Natural killer cell (primary cell): Measurements from ENCODE around the gene IFNL4. TPM values are rescaled to one million over a fixed set of nuclear protein-coding genes. Genes with fewer than 3 reads are reported as not detected.
"Not testable (repeated sequence)": the region's sequence is repeated elsewhere in the genome, so short reads cannot be mapped to it uniquely, and the experiment has no call there.

Source experiments
- ATAC-seq, 3 donors: fragments of 150-1000 bp in 2 of 3; fragments of 200-7000 bp in 1 of 3; cut with Tn5 transposase; 1 replicate in 1 of 3; 2 replicates in 2 of 3; pipeline ENCODE4 v1.10.0; 2021; ENCODE audit warnings: mild to moderate bottlenecking in 2 of 3, moderate library complexity in 2 of 3
- DNase-seq, 2 donors: peaks; one replicate each; pipeline versions ENCODE4 v3.0.0 to v3.0.0-alpha.2; 2013 to 2021; ENCODE audit warnings: mixed read lengths in 1 of 2
- H3K27ac ChIP-seq: one replicate; pipeline ENCODE4 v1.5.1; 2013; ENCODE audit warnings: mild to moderate bottlenecking, low read length
- H3K27me3 ChIP-seq: one replicate; pipeline ENCODE4 v1.6.1; 2013; ENCODE audit warnings: low read length; ENCODE audit not compliant: control insufficient read depth, insufficient read depth
- H3K36me3 ChIP-seq: one replicate; pipeline ENCODE4 v1.6.1; 2013; ENCODE audit warnings: low read length; ENCODE audit not compliant: control insufficient read depth, insufficient read depth
- H3K4me1 ChIP-seq: one replicate; pipeline ENCODE4 v1.6.1; 2013; ENCODE audit warnings: low read length; ENCODE audit not compliant: control insufficient read depth, insufficient read depth
- H3K4me3 ChIP-seq: one replicate; pipeline ENCODE4 v1.5.1; 2013; ENCODE audit warnings: low read length
- H3K9me3 ChIP-seq: one replicate; pipeline ENCODE4 v1.6.1; 2013; ENCODE audit warnings: low read length; ENCODE audit not compliant: control insufficient read depth, insufficient read depth
- H3K27ac Mint-ChIP-seq, 2 donors: one replicate each; pipeline ENCODE4 v1.8.0; 2022; ENCODE audit warnings: mild to moderate bottlenecking in 2 of 2, mixed read lengths in 2 of 2, moderate library complexity in 1 of 2
- H3K27me3 Mint-ChIP-seq, 2 donors: one replicate each; pipeline ENCODE4 v1.8.0; 2022; ENCODE audit warnings: low read depth in 2 of 2, mixed read lengths in 2 of 2
- H3K36me3 Mint-ChIP-seq: one replicate; pipeline ENCODE4 v1.8.0; 2022; ENCODE audit warnings: mixed read lengths
- H3K4me1 Mint-ChIP-seq, 2 donors: one replicate each; pipeline ENCODE4 v1.8.0; 2022; ENCODE audit warnings: mixed read lengths in 2 of 2
- H3K4me3 Mint-ChIP-seq: one replicate; pipeline ENCODE4 v1.8.0; 2022; ENCODE audit warnings: mild to moderate bottlenecking, moderate library complexity, mixed read lengths
- H3K9me3 Mint-ChIP-seq, 2 donors: one replicate each; pipeline ENCODE4 v1.8.0; 2022; ENCODE audit warnings: mixed read lengths in 2 of 2
- WGBS: methylation state at CpG from one replicate; pipeline ENCODE4 v1.1.7; 2013; ENCODE audit warnings: missing lambda C conversion rate; ENCODE audit not compliant: insufficient coverage; 5-methylcytosine and 5-hydroxymethylcytosine counted together
- intact Hi-C: fragments of 100-400 bp; cut with micrococcal nuclease; formaldehyde crosslinking; loops from one replicate; pipeline ENCODE4 v1.14.2; 2022
- total RNA-seq, 4 donors: library from RNA; stranded (reverse); fragments of 120-200 nt in 1 of 4; gene quantifications; one replicate each; pipeline versions ENCODE4 v1.2.3 to v1.2.4, GENCODE V29; 2013 to 2022
- TF ChIP-seq, protein P1 (sequence below): fragments of 200-600 bp; IDR thresholded peaks from one replicate; pipeline ENCODE4 v1.8.0; 2022; ENCODE audit warnings: antibody characterized with exemption

Gene IFNL4
- total RNA-seq, 3 donors from 2014 or later (not counting 1 experiment from before 2014, with no cell fraction given), result not detected

DNA sequence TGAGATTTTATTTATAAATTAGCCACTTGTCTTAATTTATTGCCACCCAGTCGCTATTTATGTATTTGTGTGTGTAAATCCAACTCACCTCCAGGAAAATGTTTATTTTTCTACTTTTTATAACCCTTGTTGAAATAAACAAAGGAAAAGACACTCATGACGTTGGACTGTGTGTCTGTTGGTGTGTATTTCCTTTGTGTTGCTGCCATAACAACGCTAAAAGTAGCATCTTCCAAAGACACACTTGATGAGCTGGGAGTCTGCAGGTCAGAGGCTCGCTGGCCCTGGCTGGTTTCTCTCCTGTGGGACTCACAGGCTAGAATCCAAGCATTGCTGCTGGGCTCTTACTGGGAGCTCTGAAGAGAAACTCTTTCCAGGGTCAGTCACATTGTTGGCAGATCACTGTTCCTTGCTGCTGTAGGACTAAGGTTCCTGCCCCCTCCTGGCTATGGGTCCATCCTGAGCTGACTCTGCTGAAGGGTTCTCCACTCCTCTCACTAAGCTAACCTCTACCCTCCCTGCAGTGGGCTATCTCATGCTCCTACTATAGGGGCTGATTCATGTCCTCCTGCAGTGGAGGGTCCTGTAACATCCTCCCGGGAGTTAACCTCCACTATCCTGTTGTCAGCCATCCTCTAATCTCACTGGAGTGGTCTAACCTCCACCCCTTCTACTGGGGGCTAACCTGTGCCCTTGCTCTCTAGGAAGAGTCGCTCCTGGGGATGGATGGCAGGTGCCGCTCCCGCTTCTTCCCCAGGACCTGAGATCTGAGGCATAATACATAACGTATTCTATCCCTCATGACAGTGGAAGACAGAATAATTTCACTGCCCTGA, 21.6 kb upstream of the IFNL4 start:
- no peak overlapping the region for H3K4me3 Mint-ChIP-seq
- no peaks in the 10 kb centered on the region for H3K4me1 Mint-ChIP-seq
- Histone ChIP-seq H3K4me1 (peaks cover 4% of the 10 kb centered on the region), H3K4me3 (no peak overlapping the region), H3K27me3 (peaks cover 4% of the 10 kb centered on the region), H3K36me3 (no peaks in the 10 kb centered on the region), H3K27ac (no peak overlapping the region), H3K9me3 (no peaks in the 10 kb centered on the region)
- TF ChIP-seq, protein P1, sequence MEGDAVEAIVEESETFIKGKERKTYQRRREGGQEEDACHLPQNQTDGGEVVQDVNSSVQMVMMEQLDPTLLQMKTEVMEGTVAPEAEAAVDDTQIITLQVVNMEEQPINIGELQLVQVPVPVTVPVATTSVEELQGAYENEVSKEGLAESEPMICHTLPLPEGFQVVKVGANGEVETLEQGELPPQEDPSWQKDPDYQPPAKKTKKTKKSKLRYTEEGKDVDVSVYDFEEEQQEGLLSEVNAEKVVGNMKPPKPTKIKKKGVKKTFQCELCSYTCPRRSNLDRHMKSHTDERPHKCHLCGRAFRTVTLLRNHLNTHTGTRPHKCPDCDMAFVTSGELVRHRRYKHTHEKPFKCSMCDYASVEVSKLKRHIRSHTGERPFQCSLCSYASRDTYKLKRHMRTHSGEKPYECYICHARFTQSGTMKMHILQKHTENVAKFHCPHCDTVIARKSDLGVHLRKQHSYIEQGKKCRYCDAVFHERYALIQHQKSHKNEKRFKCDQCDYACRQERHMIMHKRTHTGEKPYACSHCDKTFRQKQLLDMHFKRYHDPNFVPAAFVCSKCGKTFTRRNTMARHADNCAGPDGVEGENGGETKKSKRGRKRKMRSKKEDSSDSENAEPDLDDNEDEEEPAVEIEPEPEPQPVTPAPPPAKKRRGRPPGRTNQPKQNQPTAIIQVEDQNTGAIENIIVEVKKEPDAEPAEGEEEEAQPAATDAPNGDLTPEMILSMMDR, result no peak
- intact Hi-C loops, result no loop called here
- 88% methylated on average over 8 of the region's 9 CpGs for WGBS
- no peak for DNase-seq
- H3K27me3 Mint-ChIP-seq, result peaks cover 0 to 2% of the 10 kb centered on the region in 2 donors
- no peak for ATAC-seq
- no peaks in the 10 kb centered on the region for H3K9me3 Mint-ChIP-seq
- no peaks in the 10 kb centered on the region for H3K36me3 Mint-ChIP-seq
- no peak overlapping the region for H3K27ac Mint-ChIP-seq

DNA sequence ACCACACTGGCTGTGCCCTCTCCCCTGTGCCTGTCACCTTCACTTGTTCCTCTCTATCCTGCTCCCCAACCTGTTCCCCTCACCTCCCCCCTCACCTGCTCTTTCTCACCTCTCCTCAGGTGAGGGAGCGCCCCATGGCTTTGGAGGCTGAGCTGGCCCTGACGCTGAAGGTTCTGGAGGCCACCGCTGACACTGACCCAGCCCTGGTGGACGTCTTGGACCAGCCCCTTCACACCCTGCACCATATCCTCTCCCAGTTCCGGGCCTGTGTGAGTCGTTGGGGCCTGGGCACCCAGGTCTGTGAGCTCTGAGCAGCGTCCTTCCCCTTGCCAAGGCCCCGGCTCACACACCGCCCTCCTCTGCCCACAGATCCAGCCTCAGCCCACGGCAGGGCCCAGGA, 20.7 kb upstream of the IFNL4 start:
- H3K9me3 ChIP-seq, H3K4me3 Mint-ChIP-seq, H3K27ac Mint-ChIP-seq, ATAC-seq, H3K27me3 Mint-ChIP-seq, DNase-seq, H3K9me3 Mint-ChIP-seq, H3K27ac ChIP-seq, H3K4me3 ChIP-seq, H3K36me3 Mint-ChIP-seq, H3K36me3 ChIP-seq, H3K4me1 Mint-ChIP-seq, intact Hi-C loops: not testable (repeated sequence)
- Histone ChIP-seq H3K4me1 (peaks cover 13% of the 10 kb centered on the region), H3K27me3 (peaks cover 11% of the 10 kb centered on the region)
- WGBS, result 80% methylated on average over 9 of the region's 10 CpGs

DNA sequence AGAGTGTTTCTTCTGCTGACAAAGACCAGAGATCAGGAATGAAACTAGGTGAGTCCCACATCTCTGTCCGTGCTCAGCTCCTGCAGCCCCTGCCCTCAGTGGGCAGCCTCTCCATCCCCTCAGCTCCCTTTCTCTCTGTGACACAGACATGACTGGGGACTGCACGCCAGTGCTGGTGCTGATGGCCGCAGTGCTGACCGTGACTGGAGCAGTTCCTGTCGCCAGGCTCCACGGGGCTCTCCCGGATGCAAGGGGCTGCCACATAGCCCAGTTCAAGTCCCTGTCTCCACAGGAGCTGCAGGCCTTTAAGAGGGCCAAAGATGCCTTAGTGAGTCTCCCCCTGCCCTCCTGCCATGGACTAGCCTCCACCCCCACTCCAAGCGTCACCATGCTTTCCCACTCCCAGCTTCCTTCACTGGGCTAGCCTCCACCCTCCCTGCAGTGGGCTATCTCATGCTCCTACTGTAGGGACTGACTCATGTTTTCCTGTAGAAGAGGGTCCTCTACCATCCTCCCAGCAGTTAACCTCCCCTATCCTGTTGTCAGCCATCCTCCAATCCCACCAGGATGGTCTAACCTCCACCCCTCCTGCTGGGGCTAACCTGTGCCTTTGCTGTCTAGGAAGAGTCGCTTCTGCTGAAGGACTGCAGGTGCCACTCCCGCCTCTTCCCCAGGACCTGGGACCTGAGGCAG, 20.0 kb upstream of the IFNL4 start:
- H3K27ac Mint-ChIP-seq, result not testable (repeated sequence)

DNA sequence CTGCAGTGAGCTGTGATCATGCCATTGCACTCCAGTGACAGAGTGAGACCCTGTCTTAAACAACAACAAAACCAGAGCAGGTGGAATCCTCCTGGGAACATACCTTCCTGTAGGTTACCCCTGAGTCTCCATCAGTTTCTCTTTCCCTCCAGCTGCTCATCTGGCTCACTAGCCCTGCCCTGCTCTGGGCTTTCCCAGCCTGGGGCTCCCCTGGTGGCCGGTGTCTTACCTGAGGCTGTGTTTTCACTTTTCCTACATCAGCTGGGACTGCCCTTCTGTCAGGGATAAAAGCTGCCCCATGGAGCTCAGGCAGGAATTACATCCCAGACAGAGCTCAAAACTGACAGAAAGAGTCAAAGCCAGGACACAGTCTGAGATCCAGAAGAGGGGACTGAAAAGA, 19.4 kb upstream of the IFNL4 start, which contains the start of gene IFNL2:
IFNL2 (plus strand) TSS at position 312 of the 400 bp plus-strand sequence. CDS start 173 bp downstream, outside the sequence.
- H3K27ac ChIP-seq, H3K36me3 Mint-ChIP-seq, H3K36me3 ChIP-seq, intact Hi-C loops, H3K4me3 ChIP-seq, H3K4me3 Mint-ChIP-seq, DNase-seq, H3K9me3 ChIP-seq, H3K9me3 Mint-ChIP-seq, H3K27ac Mint-ChIP-seq: not testable (repeated sequence)
- Histone ChIP-seq H3K27me3 (peaks cover 24% of the 10 kb centered on the region), H3K4me1 (peaks cover 20% of the 10 kb centered on the region)
- peak in 2 of 3 donors; percentile 63 to 64 for ATAC-seq
- Mint-ChIP-seq H3K4me1 (peaks cover 10% of the 10 kb centered on the region in 2 donors), H3K27me3 (peaks cover 11% of the 10 kb centered on the region in 2 donors)
- no CpG with 5 or more reads among the region's 1 CpG for WGBS

More for the DNA sequence above, 20.0 kb upstream of the IFNL4 start:
- H3K27me3 ChIP-seq, result peaks cover 18% of the 10 kb centered on the region
- H3K4me3 ChIP-seq, H3K27ac ChIP-seq, intact Hi-C loops, H3K4me3 Mint-ChIP-seq, H3K36me3 ChIP-seq, H3K9me3 ChIP-seq, H3K27me3 Mint-ChIP-seq, H3K9me3 Mint-ChIP-seq, DNase-seq, H3K4me1 Mint-ChIP-seq, H3K36me3 Mint-ChIP-seq, ATAC-seq: not testable (repeated sequence)
- peaks cover 20% of the 10 kb centered on the region for H3K4me1 ChIP-seq
- WGBS, result 94% methylated on average over 5 of the region's 10 CpGs
